Brain pericyte (primary cell): ENCODE results near the gene VCX2.
"Not testable (repeated sequence)": the region's sequence is repeated elsewhere in the genome, so short reads cannot be mapped to it uniquely, and the experiment has no call there.

Experiments
- DNase-seq: peaks from one replicate; pipeline ENCODE4 v3.0.0-alpha.2; 2012; ENCODE audit warnings: low read depth, low spot score

The VCX2 gene

DNA sequence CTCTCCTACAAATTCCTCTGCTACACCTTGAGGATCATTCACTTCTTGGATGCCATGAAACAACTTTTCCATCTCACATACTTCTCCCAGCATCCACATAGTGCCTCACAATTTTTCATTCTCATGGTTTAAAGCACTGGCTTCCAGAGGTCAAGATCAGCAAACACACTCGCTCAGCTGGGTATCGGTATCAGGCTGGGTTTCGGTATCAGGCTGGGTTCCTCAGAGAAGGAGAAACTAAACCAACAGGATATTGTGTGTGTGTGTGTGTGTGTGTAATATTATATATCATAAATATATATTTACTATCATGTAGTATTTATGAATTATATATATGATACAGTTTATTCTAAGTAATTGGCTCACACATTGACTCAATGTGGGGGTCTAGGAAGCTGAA is at the start of gene VCX2:
Gene VCX2, minus strand, starts transcription at position 99 of the 400 bp plus-strand sequence. CDS start 624 bp downstream, outside the sequence.
- DNase-seq = not testable (repeated sequence)

- no peak for DNase-seq
Measured at GRCh38 chrX:8204943-8205342, 33.9 kb upstream of the VCX2 start.

DNA sequence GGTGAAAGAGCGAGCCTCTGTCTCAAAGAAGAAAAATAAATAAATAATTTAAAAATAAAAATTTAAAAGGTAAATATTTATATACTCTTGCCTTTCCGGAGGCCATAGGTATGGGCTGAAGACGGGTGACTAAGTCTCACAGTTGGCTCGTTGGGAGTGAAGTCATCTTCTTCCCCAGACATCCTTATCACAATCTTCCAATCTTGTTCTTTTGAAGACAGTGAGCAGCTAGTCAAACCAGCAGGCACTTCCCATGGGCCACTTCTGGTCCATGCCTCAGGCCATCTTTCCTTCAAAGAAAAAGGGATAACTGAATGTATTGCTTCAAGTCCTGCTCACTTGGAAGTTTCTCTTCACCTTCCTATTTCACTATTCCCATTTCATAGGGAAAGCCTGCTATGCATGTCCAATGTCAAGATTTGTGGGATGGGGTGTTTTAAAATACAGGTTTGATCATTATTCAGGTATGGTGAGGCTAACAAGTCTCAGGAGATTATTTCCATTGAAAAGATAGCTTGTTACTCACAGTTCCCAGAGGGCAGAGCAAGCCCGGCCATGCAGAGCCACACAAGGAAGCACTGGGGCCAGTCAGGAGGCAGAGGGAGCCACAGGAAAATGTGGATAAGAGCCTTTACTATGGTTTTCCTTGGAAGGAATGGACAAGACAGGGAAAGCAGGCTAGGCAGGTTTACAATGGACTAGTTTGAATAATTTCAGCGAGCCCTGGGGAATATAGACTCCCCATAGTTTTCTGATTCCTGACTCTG is 33.3 kb upstream of the VCX2 start:
- DNase-seq = no peak

DNA sequence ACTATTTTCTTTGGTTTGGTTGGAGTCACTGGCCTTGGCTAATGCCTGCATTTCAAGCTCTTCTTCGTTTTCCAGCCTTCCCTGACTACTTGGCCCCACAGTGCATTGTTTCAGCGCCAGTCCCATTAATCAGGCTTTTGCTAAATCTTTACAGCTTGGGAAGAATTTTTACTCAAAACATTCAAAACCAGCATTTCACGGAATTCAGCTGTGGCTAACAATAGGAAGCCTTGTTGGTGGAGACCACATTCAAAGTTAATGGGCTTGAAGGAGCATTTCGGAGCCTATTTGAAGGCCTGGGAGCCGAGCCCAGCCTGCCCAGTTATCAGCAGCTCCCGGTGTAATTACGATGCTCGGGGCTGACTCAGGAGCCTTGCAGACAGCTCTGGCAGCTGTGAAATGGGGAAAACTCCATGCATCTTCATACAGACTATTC is 30.8 kb upstream of the VCX2 start:
- DNase-seq = no peak

- DNase-seq = no peak
Measured at GRCh38 chrX:8196776-8197175, 25.7 kb upstream of the VCX2 start.

DNA sequence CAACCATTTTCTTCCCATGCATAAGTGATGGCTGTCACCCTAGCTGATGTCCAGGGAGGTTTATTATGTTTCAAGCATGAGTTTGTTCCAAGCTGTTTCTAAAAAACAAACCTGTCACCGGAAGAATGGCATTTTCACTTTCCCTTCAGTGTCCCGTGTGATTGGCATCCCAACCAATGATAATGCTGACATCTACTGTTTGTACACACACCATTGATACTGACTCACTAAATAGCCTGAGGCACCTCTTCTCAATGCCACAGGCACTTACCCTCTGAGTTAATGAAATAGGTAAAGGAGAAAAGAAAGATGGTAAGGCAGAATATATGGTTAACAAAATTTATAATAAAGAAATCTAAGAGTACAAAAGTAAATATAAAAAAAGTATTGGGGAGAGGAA is 23.1 kb upstream of the VCX2 start:
- no peak for DNase-seq

GRCh38 chrX:8192276-8192675 is 21.2 kb upstream of the VCX2 start:
- no peak for DNase-seq

GRCh38 chrX:8191022-8191421 is 20.0 kb upstream of the VCX2 start:
- no peak for DNase-seq

DNA sequence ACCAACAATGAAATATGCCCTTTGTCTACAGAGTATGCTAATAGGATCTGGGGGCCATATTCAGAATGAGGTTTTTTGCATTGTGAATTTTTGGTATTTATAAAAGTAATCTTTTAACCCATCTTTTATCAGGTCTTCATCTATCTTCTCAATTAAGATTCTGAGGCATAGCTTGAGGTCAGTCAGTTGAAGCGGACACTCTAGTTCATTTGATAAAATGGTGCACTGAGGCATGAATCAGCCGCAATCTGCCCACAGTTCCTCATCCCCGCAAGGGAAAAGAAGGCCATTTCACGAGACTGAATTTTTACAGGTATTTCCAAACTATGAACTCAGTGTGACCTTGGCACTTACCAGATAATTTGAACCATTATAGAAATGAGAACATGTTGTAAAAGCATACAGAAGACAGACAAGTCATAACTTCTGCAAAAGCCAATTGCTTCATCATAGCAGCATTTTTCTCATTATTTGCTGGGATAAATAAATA is 19.3 kb upstream of the VCX2 start:
- no peak for DNase-seq

GRCh38 chrX:8189096-8189830 is 18.2 kb upstream of the VCX2 start:
- DNase-seq = no peak

DNA sequence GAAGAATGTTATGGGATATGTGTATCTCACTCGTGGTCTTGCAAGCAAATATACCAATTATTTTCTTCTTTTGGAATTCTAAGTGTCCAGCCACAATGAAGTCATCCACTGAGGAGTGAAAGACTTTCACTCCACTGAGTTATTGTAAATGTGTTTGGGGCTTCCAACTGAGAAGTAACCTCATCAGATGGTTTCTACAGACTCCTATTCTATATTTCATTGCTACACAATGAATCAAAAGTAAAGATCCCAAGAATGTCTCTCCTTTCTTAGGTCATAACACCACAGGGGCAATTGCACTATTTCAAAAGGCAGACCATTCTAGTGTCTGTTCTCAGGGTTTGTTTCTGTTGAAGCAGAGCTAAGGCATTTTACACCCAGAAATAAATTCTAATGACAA is 12.3 kb upstream of the VCX2 start:
- no peak for DNase-seq

- no peak for DNase-seq
Measured at GRCh38 chrX:8179656-8180055, 8.6 kb upstream of the VCX2 start.

DNA sequence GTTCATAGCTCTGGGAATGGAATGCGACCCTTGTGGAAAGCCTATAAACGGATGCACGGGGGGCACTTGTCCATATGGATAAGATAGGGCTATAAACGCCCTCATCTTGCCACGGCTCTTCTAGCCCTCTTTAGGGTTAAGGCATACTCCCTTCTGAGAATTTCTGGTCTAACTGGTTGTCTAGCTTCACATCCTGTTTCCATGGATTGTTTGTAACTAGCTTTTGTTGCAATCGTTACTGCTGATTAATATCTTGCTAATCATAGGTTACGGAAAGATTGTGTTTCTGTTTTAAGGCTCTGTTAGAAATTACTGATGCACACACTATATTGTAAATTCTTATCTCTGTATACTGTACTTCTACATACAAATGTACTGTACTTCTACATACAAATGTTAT is 17.1 kb downstream of the VCX2 start:
- not testable (repeated sequence) for DNase-seq

GRCh38 chrX:8147226-8147625 is 23.8 kb downstream of the VCX2 start:
- DNase-seq = no peak

DNA sequence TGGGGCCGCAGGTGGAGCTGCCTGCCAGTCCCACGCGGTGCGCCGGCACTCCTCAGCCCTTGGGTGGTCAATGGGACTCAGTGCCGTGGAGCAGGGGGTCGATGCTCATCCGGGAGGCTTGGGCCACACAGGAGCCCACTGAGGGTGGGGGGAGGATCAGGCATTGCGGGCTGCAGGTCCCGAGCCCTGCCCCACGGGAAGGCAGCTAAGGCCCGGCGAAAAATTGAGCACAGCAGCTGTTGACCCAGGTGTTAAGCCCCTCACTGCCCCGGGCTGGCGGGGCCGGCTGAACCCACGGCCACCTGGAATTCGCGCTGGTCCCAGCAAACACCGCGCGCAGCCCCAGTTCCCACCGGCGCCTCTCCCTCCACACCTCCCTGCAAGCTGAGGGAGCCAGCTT is 26.1 kb downstream of the VCX2 start:
- DNase-seq = no peak

GRCh38 chrX:8141896-8142295 is 29.2 kb downstream of the VCX2 start:
- DNase-seq = no peak

GRCh38 chrX:8140986-8141744 is 29.9 kb downstream of the VCX2 start:
- DNase-seq = no peak

DNA sequence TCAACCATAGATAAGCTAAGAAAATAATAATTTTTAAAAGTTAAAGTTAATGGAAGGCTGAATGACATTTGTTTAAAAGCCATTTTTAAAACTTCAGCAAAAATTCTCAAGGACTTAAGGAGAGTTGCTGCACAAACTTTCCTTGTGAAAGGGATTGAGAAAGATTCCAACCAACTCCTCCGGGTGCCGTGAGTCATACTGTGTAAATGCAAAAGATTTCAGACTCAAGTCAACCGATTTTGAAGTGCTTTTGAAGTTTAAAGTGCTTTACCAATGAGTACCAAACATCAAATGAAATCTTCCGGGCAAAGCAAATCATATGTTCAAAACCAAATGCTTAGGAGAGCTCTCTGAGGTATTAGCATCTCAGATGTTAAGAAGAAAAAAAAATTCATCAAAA is 31.4 kb downstream of the VCX2 start:
- no peak for DNase-seq

DNA sequence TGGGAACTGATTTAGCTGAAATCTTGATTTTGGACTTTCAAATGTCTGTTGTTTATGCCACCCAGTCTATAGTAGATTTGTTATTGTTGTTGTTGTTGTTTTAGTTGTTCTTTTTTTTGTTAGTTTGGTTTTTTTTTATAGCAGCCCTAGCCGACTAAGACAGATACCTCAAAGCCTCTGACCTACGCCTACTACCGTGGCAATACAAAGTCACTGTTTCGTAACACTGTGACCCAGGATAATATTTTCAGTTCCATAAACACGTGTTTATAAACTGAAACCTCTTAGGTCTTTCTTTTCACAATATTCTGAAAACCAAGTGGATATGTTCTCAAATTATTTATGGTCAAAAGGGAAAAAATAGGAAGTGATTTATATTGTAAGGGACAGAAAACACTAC is 32.8 kb downstream of the VCX2 start:
- no peak for DNase-seq

- no peak for DNase-seq
Measured at GRCh38 chrX:8126648-8127047, 44.4 kb downstream of the VCX2 start.

DNA sequence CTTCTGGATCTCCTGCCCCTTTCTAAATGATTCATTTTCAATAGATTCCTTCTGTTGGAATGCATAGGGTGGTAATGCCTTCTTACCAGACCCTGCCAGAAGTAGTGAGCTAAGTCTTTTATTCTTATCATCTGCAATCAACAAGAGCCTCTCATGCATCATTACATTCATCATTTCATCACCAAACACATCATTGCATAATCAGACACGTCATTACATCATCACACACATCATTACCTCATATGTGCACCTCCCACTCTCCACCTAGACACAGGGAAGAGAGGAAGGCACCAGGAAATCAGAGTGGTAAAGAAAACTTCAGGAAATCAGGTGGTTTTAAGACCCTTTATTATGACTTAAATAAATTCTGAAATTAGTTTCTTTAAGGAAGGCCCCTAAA is 45.0 kb downstream of the VCX2 start:
- no peak for DNase-seq

GRCh38 chrX:8125566-8125965 is 45.5 kb downstream of the VCX2 start:
- no peak for DNase-seq
